GM06990 (cell line): Measurements from ENCODE around the gene DPM2.

Experiments
- DNase-seq: peaks from one replicate; pipeline ENCODE4 v3.0.0-alpha.2; 2011; ENCODE audit not compliant: insufficient read length; ENCODE audit errors: extremely low read depth
- H3K27me3 ChIP-seq: replicated peaks from 2 replicates; pipeline ENCODE4 v1.6.0; 2011; ENCODE audit warnings: low read length; ENCODE audit not compliant: control insufficient read depth, insufficient read depth
- H3K36me3 ChIP-seq: 2 replicates; pipeline ENCODE4 v1.5.1; 2011; ENCODE audit warnings: low read length; ENCODE audit not compliant: control insufficient read depth, insufficient read depth
- H3K4me3 ChIP-seq: replicated peaks from 2 replicates; pipeline ENCODE4 v1.5.1; 2011; ENCODE audit warnings: low read depth, mild to moderate bottlenecking, control low read depth, low read length
- TF ChIP-seq, protein P1 (sequence below): IDR thresholded peaks from 2 replicates; pipeline ENCODE4 v1.5.1; 2011; ENCODE audit warnings: low read length, control low read depth, mild to moderate bottlenecking, inconsistent platforms; ENCODE audit not compliant: insufficient read depth, poor library complexity, severe bottlenecking

The DPM2 gene

DNA sequence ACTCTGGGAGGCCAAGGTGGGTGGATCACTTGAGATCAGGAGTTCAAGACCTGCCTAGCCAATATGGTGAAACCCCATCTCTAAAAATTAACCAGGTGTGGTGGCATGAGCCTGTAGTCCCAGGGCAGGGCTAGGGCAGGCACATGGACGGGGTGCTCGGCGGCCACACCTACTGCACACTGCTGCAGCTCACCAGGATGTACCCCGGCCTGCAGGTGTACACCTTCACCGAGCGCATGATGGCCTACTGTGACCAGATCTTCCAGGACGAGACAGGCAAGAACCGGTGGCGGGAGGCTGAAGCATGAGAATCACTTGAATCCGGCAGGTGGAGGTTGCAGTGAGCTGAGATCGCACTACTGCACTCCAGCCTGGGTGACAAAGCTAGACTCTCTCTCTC is 24.0 kb downstream of the DPM2 start:
- no peaks in the 10 kb centered on the region for H3K27me3 ChIP-seq
- peaks cover 32% of the 10 kb centered on the region for H3K36me3 ChIP-seq
- no peak for DNase-seq
- H3K4me3 ChIP-seq, result no peak overlapping the region
- TF ChIP-seq, protein P1, sequence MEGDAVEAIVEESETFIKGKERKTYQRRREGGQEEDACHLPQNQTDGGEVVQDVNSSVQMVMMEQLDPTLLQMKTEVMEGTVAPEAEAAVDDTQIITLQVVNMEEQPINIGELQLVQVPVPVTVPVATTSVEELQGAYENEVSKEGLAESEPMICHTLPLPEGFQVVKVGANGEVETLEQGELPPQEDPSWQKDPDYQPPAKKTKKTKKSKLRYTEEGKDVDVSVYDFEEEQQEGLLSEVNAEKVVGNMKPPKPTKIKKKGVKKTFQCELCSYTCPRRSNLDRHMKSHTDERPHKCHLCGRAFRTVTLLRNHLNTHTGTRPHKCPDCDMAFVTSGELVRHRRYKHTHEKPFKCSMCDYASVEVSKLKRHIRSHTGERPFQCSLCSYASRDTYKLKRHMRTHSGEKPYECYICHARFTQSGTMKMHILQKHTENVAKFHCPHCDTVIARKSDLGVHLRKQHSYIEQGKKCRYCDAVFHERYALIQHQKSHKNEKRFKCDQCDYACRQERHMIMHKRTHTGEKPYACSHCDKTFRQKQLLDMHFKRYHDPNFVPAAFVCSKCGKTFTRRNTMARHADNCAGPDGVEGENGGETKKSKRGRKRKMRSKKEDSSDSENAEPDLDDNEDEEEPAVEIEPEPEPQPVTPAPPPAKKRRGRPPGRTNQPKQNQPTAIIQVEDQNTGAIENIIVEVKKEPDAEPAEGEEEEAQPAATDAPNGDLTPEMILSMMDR, result no peak

DNA sequence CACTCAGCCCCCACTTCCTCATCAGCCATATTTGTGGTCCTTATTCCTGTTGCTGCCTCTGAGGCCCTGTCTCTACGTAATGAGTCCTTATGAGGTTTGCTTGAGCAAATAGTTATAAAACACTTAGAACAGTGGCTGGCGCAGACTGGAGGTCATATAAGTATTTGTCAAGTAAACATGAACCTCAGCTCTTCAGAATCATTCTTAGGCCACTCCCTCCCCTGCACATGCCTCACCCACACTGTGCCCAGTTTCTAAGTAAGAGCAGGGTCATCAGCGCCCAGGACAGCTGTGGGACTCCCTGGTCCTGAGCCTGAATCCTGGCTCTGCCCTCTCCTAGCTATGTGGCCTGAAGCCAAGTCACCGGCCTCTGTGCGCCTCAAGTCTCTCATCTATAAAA is 24.8 kb downstream of the DPM2 start:
- DNase-seq, result no peak
- TF ChIP-seq, protein P1, result no peak
- Histone ChIP-seq H3K36me3 (peaks cover 38% of the 10 kb centered on the region), H3K27me3 (no peaks in the 10 kb centered on the region), H3K4me3 (no peak overlapping the region)

DNA sequence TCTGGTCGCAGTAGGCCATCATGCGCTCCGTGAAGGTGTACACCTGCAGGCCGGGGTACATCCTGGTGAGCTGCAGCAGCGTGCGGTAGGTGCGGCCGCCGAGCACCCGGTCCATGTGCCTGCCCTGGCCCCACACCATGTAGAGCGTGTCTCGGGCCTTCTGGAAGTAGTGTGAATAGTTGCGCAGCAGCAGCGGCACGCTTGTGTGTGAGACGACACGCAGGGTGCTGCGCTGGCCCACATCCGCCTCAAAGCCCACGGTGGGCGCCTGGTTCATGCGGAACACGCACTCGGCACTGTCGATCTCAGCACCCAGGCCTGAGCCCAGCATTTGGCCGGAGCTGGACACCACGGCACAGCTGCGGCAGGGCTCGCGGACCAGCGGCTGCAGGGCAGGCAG is 25.4 kb downstream of the DPM2 start:
- TF ChIP-seq, protein P1, result no peak
- Histone ChIP-seq H3K36me3 (peaks cover 38% of the 10 kb centered on the region), H3K4me3 (no peak overlapping the region; the same call in 1 of the 2 replicates), H3K27me3 (no peaks in the 10 kb centered on the region)
- DNase-seq, result peak; percentile 13

DNA sequence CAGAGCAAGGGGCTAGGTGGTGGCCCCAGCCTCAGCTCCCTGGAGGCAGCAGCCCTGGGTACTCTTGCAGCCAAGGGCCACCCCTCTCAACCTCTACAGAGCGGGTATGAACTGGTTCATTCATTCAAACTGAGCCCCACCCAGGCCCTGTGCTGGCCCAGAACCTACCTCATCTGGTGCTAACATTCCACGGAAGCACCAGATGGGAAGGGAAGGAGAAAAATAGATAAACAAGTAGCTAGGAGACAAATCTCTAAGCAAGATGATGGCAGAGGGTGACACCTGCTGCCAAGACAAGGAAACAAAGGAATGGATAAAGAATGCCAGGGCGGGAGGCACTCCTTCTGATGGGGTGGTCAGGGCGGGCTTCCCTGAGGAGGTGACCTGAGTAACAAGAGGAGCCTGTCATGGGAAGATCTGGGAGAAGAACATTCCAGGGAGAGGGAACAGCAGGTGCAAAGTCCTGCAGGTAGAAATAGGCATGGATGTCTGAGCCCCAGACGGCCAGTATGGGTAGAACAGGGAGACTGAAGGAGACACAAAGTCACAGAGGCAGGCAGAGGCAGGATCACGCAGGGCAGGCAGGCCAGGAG is 26.9 kb downstream of the DPM2 start:
- Histone ChIP-seq H3K4me3 (peak overlapping the region; percentile 25), H3K36me3 (peaks cover 38% of the 10 kb centered on the region), H3K27me3 (no peaks in the 10 kb centered on the region)
- TF ChIP-seq, protein P1, result no peak
- no peak for DNase-seq

DNA sequence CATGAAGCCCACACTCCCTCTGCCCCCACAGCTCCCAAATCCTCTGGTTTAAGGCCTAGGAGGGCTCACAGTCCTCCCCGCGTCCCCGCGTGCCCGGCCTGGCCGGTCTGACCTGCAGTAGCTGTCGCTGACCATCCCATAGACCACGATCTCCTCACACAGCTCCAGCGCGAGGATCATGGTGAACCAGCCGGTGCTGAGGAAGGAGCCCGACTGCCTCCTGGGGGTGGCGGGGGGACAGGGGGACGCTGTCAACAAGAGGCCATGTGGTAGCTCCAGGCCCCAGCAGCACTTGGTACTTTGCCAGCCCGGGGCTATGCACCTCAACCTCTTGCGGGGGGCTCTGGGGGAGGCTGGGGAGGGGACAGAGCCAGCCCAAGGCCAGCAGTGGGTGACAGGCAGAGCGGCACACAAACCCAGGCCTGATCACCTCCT is 27.8 kb downstream of the DPM2 start:
- Histone ChIP-seq H3K36me3 (peaks cover 38% of the 10 kb centered on the region), H3K4me3 (no peak overlapping the region), H3K27me3 (no peaks in the 10 kb centered on the region)
- TF ChIP-seq, protein P1, result no peak
- no peak for DNase-seq

DNA sequence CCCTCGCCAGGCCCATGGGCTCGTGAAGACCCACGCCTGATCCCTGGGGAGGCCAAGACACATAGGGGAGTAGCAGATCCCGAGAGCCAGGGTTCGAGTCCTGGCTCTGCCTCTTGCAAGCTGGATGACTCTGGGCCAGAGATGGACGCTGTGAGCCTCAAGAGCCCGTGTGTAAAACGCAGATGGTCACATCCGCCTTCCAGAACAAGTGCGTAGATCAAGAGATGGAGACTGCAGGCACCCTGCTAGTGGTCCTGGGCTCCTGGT is 29.1 kb downstream of the DPM2 start:
- Histone ChIP-seq H3K4me3 (no peak overlapping the region), H3K27me3 (no peaks in the 10 kb centered on the region), H3K36me3 (peaks cover 32% of the 10 kb centered on the region)
- peak; percentile 7 for DNase-seq
- TF ChIP-seq, protein P1, result no peak
